Measurements from ENCODE around the gene TUBB4A.
A peak's percentile ranks its signal among the peaks of the same experiment; 100 is the strongest.

TUBB4A gene

GRCh38 chr19:6531163-6531955 lies 29.2 kb upstream of the TUBB4A start:
- DNase-seq (no peak), ATAC-seq (replicated peaks) (no peak)
- H3K36me3 Mint-ChIP-seq (ENCODE audit: insufficient read depth), result peaks cover 28% of the 10 kb centered on the region
- H3K9me3 Mint-ChIP-seq, result no peaks in the 10 kb centered on the region
- H3K27me3 Mint-ChIP-seq, result peaks cover 9 to 15% of the 10 kb centered on the region in 2 donors
- peak overlapping the region; percentile 78 to 82 for H3K4me3 Mint-ChIP-seq
- peaks cover 30 to 56% of the 10 kb centered on the region in 2 donors for H3K4me1 Mint-ChIP-seq (ENCODE audit: low read depth in 2 of 2)
- H3K27ac Mint-ChIP-seq, result peak overlapping the region; percentile 10 to 83

DNA sequence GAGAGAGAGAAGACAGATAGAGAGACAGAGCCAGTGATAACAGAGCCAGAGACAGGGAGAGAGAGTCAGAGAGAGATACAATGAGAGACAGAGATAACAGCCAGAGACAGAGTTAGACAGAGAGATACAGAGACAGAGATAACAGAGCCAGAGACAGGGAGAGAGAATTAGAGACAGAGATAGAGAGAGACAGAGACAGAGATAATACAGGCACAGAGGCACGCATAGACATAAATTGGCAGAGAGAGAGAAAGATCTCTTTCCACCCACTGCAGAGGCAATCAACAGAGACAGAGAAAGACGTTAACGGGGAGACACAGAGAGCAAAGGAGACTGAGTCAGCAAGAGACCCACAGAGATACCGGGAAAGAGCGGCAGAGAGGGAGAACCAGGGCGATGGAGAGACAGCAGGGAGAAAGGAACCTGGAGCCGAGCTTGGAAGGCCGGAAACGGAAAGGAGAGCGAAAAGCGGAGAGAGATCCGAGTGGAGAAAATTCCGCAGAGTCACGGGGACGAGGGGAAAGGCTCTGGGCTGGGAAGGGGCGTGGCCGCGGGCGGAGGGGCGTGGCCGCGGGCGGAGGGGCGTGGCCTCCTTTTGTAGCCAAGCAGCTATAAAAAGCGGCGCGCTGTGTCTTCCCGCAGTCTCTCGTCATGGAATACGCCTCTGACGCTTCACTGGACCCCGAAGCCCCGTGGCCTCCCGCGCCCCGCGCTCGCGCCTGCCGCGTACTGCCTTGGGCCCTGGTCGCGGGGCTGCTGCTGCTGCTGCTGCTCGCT lies 28.5 kb upstream of the TUBB4A start, which contains the start of gene TNFSF9:
TSS of gene TNFSF9 (plus strand) at position 641 of the 777 bp plus-strand sequence. CDS start at position 652, 11 bp downstream.
- H3K27me3 Mint-ChIP-seq, result peaks cover 9 to 15% of the 10 kb centered on the region in 2 donors
- H3K4me3 Mint-ChIP-seq, result peak within 1 kb of the TSS; percentile 78 to 82
- H3K4me1 Mint-ChIP-seq (ENCODE audit: low read depth in 2 of 2), result peaks cover 23 to 51% of the 10 kb centered on the region in 2 donors
- peak within 1 kb of the TSS; percentile 10 to 83 for H3K27ac Mint-ChIP-seq
- no peaks in the 10 kb centered on the region for H3K9me3 Mint-ChIP-seq
- H3K36me3 Mint-ChIP-seq (ENCODE audit: insufficient read depth), result peaks cover 21% of the 10 kb centered on the region
- peak; percentile 71 to 82 (median 77) for DNase-seq
- ATAC-seq (replicated peaks), result peak; percentile 76

- ATAC-seq (replicated peaks) (no peak), DNase-seq (no peak)
- peaks cover 22 to 48% of the 10 kb centered on the region in 2 donors for H3K4me1 Mint-ChIP-seq (ENCODE audit: low read depth in 2 of 2)
- H3K36me3 Mint-ChIP-seq (ENCODE audit: insufficient read depth), result peaks cover 18% of the 10 kb centered on the region
- peaks cover 9 to 15% of the 10 kb centered on the region in 2 donors for H3K27me3 Mint-ChIP-seq
- peak overlapping the region; percentile 78 to 82 for H3K4me3 Mint-ChIP-seq
- H3K9me3 Mint-ChIP-seq, result no peaks in the 10 kb centered on the region
- peak overlapping the region; percentile 10 to 83 for H3K27ac Mint-ChIP-seq
Measured at GRCh38 chr19:6529937-6530385, 27.9 kb upstream of the TUBB4A start.

DNA sequence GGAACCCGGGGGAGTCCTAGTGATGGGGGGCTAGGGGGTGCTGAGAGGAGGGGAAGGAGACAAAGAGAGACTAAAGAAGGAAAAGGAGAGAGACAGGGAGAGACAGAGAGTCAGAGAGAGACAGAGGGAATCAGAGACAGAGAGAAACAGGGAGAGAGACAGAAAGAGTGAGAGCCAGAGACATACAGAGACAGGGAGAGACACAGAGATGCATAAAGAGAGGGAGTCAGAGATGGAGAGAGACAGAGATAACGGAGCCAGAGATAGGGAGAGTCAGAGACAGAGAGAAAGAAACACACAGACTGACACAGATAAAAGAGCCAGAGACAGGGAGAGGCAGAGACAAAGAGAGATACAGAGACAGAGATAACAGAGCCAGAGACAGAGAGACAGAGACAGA lies 27.2 kb upstream of the TUBB4A start:
- Mint-ChIP-seq H3K36me3 (ENCODE audit: insufficient read depth) (peaks cover 18% of the 10 kb centered on the region), H3K4me1 (ENCODE audit: low read depth in 2 of 2) (peaks cover 22 to 48% of the 10 kb centered on the region in 2 donors), H3K27ac (peak overlapping the region in 1 of 2 donors; percentile 74), H3K27me3 (peaks cover 9 to 15% of the 10 kb centered on the region in 2 donors), H3K9me3 (no peaks in the 10 kb centered on the region), H3K4me3 (peak overlapping the region in 1 of 2 donors; percentile 82)
- DNase-seq, result no peak
- ATAC-seq (replicated peaks), result no peak

DNA sequence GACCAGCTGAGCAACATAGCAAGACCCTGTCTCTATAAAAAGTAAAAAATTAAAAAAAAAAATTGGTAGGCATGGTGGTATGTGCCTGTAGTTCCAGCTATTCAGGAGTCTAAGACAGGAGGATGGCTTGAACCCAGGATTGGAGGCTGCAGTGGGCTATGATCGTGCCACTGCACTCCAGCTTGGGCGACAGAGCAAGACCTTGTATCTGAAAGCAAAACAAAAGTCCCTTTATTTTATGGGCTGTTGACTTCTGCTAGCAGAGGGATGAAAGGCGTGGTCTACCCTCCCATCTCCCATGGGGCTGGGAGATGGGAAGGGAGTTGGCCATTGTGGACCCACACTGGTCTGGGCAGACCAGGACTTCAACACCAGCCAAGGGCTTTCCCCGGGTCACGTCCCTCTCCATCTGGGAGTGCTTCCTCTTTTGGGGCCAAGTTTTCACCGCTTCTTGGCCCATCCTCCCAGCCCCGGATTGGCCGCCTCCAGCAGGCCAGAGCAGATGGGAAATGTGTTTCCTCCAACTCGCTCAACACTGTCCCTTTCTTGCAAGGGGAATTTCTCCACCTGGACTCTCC lies 26.5 kb upstream of the TUBB4A start:
- Mint-ChIP-seq H3K36me3 (ENCODE audit: insufficient read depth) (peaks cover 18% of the 10 kb centered on the region), H3K9me3 (no peaks in the 10 kb centered on the region), H3K27ac (peak overlapping the region in 1 of 2 donors; percentile 78), H3K4me3 (peak overlapping the region in 1 of 2 donors; percentile 7), H3K4me1 (ENCODE audit: low read depth in 2 of 2) (peaks cover 22 to 42% of the 10 kb centered on the region in 2 donors), H3K27me3 (peaks cover 9 to 15% of the 10 kb centered on the region in 2 donors)
- no peak for ATAC-seq (replicated peaks)
- DNase-seq, result no peak

- ATAC-seq (replicated peaks) (peak; percentile 24), DNase-seq (no peak)
- Mint-ChIP-seq H3K27me3 (peaks cover 9 to 15% of the 10 kb centered on the region in 2 donors), H3K36me3 (ENCODE audit: insufficient read depth) (peaks cover 18% of the 10 kb centered on the region), H3K27ac (peak overlapping the region; percentile 5 to 78), H3K4me3 (peak overlapping the region in 1 of 2 donors; percentile 7), H3K9me3 (no peaks in the 10 kb centered on the region), H3K4me1 (ENCODE audit: low read depth in 2 of 2) (peaks cover 22 to 41% of the 10 kb centered on the region in 2 donors)
Measured at GRCh38 chr19:6527893-6528543, 25.9 kb upstream of the TUBB4A start.

GRCh38 chr19:6524311-6524710 lies 22.2 kb upstream of the TUBB4A start:
- no peaks in the 10 kb centered on the region for H3K27me3 Mint-ChIP-seq
- H3K4me3 Mint-ChIP-seq, result no peak overlapping the region
- H3K9me3 Mint-ChIP-seq, result no peaks in the 10 kb centered on the region
- H3K4me1 Mint-ChIP-seq (ENCODE audit: low read depth in 2 of 2), result peaks cover 12 to 19% of the 10 kb centered on the region in 2 donors
- peak overlapping the region in 1 of 2 donors; percentile 97 for H3K27ac Mint-ChIP-seq
- DNase-seq, result no peak
- ATAC-seq (replicated peaks), result no peak
- peaks cover 7% of the 10 kb centered on the region for H3K36me3 Mint-ChIP-seq (ENCODE audit: insufficient read depth)

GRCh38 chr19:6522712-6523111 lies 20.6 kb upstream of the TUBB4A start:
- Mint-ChIP-seq H3K36me3 (ENCODE audit: insufficient read depth) (peaks cover 7% of the 10 kb centered on the region), H3K27ac (peak overlapping the region; percentile 85 to 97), H3K9me3 (no peaks in the 10 kb centered on the region), H3K4me1 (ENCODE audit: low read depth in 2 of 2) (peaks cover 21 to 24% of the 10 kb centered on the region in 2 donors), H3K27me3 (no peaks in the 10 kb centered on the region), H3K4me3 (peak overlapping the region; percentile 60 to 62)
- ATAC-seq (replicated peaks) (no peak), DNase-seq (no peak)

DNA sequence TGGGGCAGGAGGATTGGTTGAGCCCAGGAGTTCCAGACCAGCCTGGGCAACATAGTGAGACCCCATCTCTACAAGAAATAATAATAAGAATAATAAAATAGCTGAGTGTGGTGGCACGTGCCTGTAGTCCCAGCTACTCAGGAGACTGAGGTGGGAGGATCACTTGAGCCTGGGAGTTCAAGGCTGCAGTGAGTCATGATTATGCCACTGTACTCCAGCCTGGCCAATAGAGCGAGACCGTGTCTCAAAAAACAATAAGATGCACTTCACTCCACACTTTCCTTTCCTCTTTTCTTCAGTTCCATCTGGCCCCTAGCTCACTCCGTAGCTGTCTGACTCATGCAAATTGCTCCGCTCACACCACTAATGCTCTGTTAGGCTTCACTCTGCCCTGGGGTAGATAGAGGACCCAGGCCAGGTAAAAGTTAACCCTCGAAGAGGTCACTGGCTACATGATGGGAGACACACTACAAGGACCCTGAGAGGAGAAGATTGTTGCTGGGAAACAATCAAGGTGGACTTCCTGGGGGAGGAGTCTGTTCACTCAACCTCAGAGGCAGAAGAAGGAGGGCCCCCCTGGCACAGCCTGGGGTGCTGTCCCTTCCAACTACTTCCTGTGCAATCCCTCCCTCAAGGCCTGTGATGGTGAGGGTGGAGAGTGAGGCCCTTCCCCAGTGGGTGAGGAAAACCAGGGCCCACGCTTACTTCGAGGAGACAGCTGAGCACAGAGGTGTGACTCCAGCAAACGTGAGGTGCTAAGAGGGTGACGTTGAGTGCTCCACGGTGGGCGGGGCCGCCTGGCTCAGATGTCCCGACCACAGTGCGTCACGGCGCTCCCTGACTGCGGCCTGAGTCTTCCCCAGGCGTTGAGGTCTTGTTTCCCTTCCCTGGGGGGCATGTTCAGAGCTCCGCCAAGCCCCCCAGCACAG lies 19.9 kb upstream of the TUBB4A start:
- ATAC-seq (replicated peaks) (peak; percentile 95), DNase-seq (peak; percentile 74 to 85 (median 74))
- Mint-ChIP-seq H3K36me3 (ENCODE audit: insufficient read depth) (peaks cover 10% of the 10 kb centered on the region), H3K4me3 (peak overlapping the region; percentile 60 to 62), H3K27me3 (no peaks in the 10 kb centered on the region), H3K27ac (peak overlapping the region; percentile 85 to 97), H3K9me3 (no peaks in the 10 kb centered on the region), H3K4me1 (ENCODE audit: low read depth in 2 of 2) (peaks cover 27 to 30% of the 10 kb centered on the region in 2 donors)

DNA sequence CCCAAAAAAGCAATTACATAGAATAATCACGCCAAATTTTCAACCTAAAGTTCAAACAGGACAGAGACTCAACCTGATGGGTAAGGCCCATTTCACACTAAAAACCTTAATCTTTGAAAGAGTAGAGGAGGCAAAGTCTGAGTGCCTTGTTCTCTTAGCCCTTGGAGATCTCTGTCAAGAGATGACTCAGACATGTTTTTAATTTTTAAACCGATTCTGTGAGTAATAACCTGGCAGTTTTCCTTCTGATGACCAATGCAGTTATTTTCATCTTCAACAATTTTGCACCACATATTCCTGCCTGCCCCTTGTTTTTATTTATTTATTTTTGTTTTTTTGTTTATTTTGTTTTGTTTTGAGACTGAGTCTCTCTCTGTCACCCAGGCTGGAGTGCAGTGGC lies 17.2 kb upstream of the TUBB4A start:
- Mint-ChIP-seq H3K4me3 (peak overlapping the region in 1 of 2 donors; percentile 15), H3K27ac (peak overlapping the region in 1 of 2 donors; percentile 85)
- no peak for ATAC-seq (replicated peaks)

GRCh38 chr19:6518145-6518911 lies 16.2 kb upstream of the TUBB4A start:
- peaks cover 10% of the 10 kb centered on the region for H3K36me3 Mint-ChIP-seq (ENCODE audit: insufficient read depth)
- peaks cover 42 to 45% of the 10 kb centered on the region in 2 donors for H3K4me1 Mint-ChIP-seq (ENCODE audit: low read depth in 2 of 2)
- H3K27ac Mint-ChIP-seq, result peak overlapping the region; percentile 82 to 85
- DNase-seq (no peak), ATAC-seq (replicated peaks) (no peak)
- peak overlapping the region; percentile 81 to 92 for H3K4me3 Mint-ChIP-seq
- no peaks in the 10 kb centered on the region for H3K27me3 Mint-ChIP-seq
- no peaks in the 10 kb centered on the region for H3K9me3 Mint-ChIP-seq

More for the DNA sequence above, 17.2 kb upstream of the TUBB4A start:
- Mint-ChIP-seq H3K27me3 (no peaks in the 10 kb centered on the region), H3K9me3 (no peaks in the 10 kb centered on the region), H3K4me1 (ENCODE audit: low read depth in 2 of 2) (peaks cover 42 to 45% of the 10 kb centered on the region in 2 donors), H3K36me3 (ENCODE audit: insufficient read depth) (peaks cover 10% of the 10 kb centered on the region)
- no peak for DNase-seq
